ENCODE data around the gene SAMD13.

DNA sequence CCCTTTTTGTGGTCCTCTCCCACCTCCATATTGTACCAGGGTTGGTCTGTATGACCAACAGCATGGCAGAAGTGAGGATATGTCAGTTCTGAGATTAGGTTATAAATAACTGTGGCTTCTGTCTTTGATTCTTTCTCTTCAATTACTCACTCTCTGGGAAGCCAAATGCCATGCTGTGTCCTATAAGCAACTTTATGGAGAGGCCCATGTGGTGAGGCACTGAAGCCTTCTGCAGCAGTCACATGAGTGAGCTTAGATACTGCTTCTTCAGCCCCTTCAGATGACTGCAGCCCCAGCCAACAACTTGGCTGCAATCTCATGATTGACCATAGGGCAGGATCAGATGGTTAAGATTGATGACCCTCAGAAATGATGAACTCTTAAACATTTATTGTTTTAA is 34.0 kb upstream of the SAMD13 start:
- TF ChIP-seq, protein P1, sequence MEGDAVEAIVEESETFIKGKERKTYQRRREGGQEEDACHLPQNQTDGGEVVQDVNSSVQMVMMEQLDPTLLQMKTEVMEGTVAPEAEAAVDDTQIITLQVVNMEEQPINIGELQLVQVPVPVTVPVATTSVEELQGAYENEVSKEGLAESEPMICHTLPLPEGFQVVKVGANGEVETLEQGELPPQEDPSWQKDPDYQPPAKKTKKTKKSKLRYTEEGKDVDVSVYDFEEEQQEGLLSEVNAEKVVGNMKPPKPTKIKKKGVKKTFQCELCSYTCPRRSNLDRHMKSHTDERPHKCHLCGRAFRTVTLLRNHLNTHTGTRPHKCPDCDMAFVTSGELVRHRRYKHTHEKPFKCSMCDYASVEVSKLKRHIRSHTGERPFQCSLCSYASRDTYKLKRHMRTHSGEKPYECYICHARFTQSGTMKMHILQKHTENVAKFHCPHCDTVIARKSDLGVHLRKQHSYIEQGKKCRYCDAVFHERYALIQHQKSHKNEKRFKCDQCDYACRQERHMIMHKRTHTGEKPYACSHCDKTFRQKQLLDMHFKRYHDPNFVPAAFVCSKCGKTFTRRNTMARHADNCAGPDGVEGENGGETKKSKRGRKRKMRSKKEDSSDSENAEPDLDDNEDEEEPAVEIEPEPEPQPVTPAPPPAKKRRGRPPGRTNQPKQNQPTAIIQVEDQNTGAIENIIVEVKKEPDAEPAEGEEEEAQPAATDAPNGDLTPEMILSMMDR (IDR thresholded peaks at IDR 0.05; ENCODE audit: insufficient read depth, low read depth, low read length), result no peak
- TF ChIP-seq EZH2 (IDR thresholded peaks at IDR 0.05; ENCODE audit: insufficient read depth, low read length), result no peak
